ENCODE results near the gene ZNF627.

The ZNF627 gene

DNA sequence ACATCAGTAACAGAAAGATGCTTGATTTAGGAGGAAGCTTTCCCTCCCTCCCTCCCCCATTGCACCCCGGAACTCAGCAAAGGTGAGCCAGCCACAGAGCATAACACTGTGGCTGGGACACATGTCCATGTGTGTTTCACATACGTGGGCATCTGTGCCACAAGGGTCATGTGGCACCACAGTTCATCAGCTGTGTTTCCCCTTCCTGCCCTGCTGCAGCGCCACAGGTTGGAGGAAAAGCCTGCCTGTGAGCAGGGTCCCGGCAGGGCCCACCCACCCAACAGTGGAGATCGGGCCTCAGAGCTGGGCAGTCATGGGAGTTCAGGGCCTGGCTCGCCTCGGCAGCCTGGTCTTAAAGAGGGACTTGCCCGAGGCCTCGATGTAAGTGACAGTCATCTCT lies 22.6 kb upstream of the ZNF627 start:
- no peaks in the 10 kb centered on the region for H3K79me2 ChIP-seq (ENCODE audit: insufficient read depth, low read length)
- H3K4me3 ChIP-seq (ENCODE audit: low read depth in 1 of 2, low read length in 2 of 2), result no peak overlapping the region
- H3K9me3 ChIP-seq (ENCODE audit: insufficient read depth, low read length, severe bottlenecking), result no peaks in the 10 kb centered on the region
- ATAC-seq (ENCODE audit: insufficient read depth, low read depth) (no peak), DNase-seq (no peak)
- H3K4me2 ChIP-seq (ENCODE audit: insufficient read depth, low read length), result no peak overlapping the region
- H2AFZ ChIP-seq (ENCODE audit: low read depth, low read length), result no peak overlapping the region
- no peak overlapping the region for H3K27ac ChIP-seq (ENCODE audit: low read length)
- no peak overlapping the region for H3K9ac ChIP-seq (ENCODE audit: low read depth, low read length)
- H3K4me1 ChIP-seq (ENCODE audit: insufficient read depth, low read length), result no peaks in the 10 kb centered on the region
- H3K27me3 ChIP-seq (ENCODE audit: insufficient read depth, low read length, poor library complexity), result no peaks in the 10 kb centered on the region
- TF ChIP-seq EZH2 (IDR thresholded peaks at IDR 0.05; ENCODE audit: borderline replicate concordance, low read depth, low read length, severe bottlenecking), result no peak
- TF ChIP-seq, protein P1, sequence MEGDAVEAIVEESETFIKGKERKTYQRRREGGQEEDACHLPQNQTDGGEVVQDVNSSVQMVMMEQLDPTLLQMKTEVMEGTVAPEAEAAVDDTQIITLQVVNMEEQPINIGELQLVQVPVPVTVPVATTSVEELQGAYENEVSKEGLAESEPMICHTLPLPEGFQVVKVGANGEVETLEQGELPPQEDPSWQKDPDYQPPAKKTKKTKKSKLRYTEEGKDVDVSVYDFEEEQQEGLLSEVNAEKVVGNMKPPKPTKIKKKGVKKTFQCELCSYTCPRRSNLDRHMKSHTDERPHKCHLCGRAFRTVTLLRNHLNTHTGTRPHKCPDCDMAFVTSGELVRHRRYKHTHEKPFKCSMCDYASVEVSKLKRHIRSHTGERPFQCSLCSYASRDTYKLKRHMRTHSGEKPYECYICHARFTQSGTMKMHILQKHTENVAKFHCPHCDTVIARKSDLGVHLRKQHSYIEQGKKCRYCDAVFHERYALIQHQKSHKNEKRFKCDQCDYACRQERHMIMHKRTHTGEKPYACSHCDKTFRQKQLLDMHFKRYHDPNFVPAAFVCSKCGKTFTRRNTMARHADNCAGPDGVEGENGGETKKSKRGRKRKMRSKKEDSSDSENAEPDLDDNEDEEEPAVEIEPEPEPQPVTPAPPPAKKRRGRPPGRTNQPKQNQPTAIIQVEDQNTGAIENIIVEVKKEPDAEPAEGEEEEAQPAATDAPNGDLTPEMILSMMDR (IDR thresholded peaks at IDR 0.05; ENCODE audit: borderline replicate concordance, extremely low read depth, low read length, poor library complexity, severe bottlenecking), result no peak
- no peaks in the 10 kb centered on the region for H4K20me1 ChIP-seq (ENCODE audit: insufficient read depth, low read length)
- H3K36me3 ChIP-seq (ENCODE audit: insufficient read depth, low read length), result no peaks in the 10 kb centered on the region

DNA sequence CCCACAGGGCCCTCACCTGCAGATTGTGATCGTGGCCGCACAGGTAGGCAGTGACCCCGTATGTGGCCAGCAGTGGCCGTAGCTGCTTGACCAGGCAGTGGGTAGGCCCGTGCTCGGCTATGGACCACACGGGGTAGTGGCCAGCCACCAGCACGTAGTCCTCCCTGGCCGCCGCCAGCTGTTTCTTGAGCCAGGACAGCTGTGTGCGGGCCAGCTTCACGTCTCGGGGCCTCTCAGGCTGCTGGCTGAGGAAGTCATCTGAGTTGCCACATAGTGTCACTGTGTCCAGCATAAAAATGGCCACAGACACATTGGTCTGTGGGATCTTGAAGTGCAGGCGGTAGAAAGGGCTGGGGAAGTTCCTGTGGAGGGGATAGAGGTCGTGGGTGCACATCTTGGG lies 21.1 kb upstream of the ZNF627 start:
- ATAC-seq (ENCODE audit: insufficient read depth, low read depth), result no peak
- H3K27me3 ChIP-seq (ENCODE audit: insufficient read depth, low read length, poor library complexity), result no peaks in the 10 kb centered on the region
- no peak overlapping the region for H3K27ac ChIP-seq (ENCODE audit: low read length)
- TF ChIP-seq, protein P1 (IDR thresholded peaks at IDR 0.05; ENCODE audit: borderline replicate concordance, extremely low read depth, low read length, poor library complexity, severe bottlenecking), result no peak
- TF ChIP-seq EZH2 (IDR thresholded peaks at IDR 0.05; ENCODE audit: borderline replicate concordance, low read depth, low read length, severe bottlenecking), result no peak
- no peak overlapping the region for H2AFZ ChIP-seq (ENCODE audit: low read depth, low read length)
- no peaks in the 10 kb centered on the region for H3K9me3 ChIP-seq (ENCODE audit: insufficient read depth, low read length, severe bottlenecking)
- H3K4me3 ChIP-seq (ENCODE audit: low read depth in 1 of 2, low read length in 2 of 2), result no peak overlapping the region
- no peaks in the 10 kb centered on the region for H3K36me3 ChIP-seq (ENCODE audit: insufficient read depth, low read length)
- no peaks in the 10 kb centered on the region for H3K79me2 ChIP-seq (ENCODE audit: insufficient read depth, low read length)
- no peak for DNase-seq
- peaks cover 9% of the 10 kb centered on the region for H3K4me1 ChIP-seq (ENCODE audit: insufficient read depth, low read length)
- no peak overlapping the region for H3K4me2 ChIP-seq (ENCODE audit: insufficient read depth, low read length)
- H4K20me1 ChIP-seq (ENCODE audit: insufficient read depth, low read length), result no peaks in the 10 kb centered on the region
- H3K9ac ChIP-seq (ENCODE audit: low read depth, low read length), result no peak overlapping the region

DNA sequence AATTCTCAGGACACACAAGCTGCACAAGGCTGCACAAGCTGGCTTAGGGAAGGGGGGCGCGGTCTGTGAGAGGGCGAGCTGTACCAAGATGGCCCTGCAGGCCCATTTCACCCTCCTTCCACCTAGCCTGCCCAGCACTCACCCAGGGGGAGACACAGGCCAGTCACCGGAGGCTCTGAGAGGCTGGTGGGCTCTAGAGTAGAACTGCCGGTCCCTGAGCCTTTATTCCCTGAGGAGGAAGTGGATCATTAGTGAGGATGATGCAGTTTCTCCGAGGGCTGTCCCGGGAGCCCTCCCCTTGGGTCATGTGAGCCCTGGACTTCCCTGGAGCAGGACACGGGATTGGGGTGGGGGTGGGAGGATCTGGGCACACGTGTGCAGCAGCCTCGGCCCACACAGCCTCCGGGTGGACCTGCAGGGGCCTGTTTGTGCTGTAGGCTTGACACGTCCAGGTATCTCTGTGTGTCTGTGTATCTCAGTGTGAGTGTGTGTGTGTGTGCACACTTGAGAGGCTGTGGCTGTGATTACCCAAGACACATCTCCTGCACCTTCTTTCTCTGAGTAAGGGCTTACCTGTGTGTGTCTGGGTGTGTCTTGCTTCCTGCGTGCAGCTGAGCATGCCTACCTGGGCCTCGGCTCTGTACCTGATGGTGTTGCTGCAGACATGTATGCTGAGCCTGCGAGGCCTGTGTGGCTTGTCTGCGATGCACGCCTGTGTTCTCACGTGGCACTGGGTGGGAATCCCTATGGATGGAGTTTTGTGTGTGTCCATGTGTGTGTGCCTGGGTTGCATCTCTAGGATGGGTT lies 19.6 kb upstream of the ZNF627 start, which contains the start of gene ACP5:
ACP5 (minus strand) TSS at position 195 of the 807 bp plus-strand sequence. CDS start 328 bp downstream, outside the sequence.
- Histone ChIP-seq H4K20me1 (ENCODE audit: insufficient read depth, low read length) (no peaks in the 10 kb centered on the region), H2AFZ (ENCODE audit: low read depth, low read length) (no peak within 1 kb of the TSS)
- ATAC-seq (ENCODE audit: insufficient read depth, low read depth), result no peak

More for the DNA sequence above, 19.6 kb upstream of the ZNF627 start, which contains the start of gene ACP5:
- H3K9me3 ChIP-seq (ENCODE audit: insufficient read depth, low read length, severe bottlenecking), result no peaks in the 10 kb centered on the region
- H3K9ac ChIP-seq (ENCODE audit: low read depth, low read length), result no peak within 1 kb of the TSS
- peaks cover 20% of the 10 kb centered on the region for H3K4me1 ChIP-seq (ENCODE audit: insufficient read depth, low read length)
- H3K27me3 ChIP-seq (ENCODE audit: insufficient read depth, low read length, poor library complexity), result no peaks in the 10 kb centered on the region
- H3K36me3 ChIP-seq (ENCODE audit: insufficient read depth, low read length), result no peaks in the 10 kb centered on the region
- H3K4me3 ChIP-seq (ENCODE audit: low read depth in 1 of 2, low read length in 2 of 2), result no peak within 1 kb of the TSS
- DNase-seq, result no peak
- TF ChIP-seq, protein P1 (IDR thresholded peaks at IDR 0.05; ENCODE audit: borderline replicate concordance, extremely low read depth, low read length, poor library complexity, severe bottlenecking), result no peak
- no peak for TF ChIP-seq EZH2 (IDR thresholded peaks at IDR 0.05; ENCODE audit: borderline replicate concordance, low read depth, low read length, severe bottlenecking)
- no peak within 1 kb of the TSS for H3K27ac ChIP-seq (ENCODE audit: low read length)
- no peaks in the 10 kb centered on the region for H3K79me2 ChIP-seq (ENCODE audit: insufficient read depth, low read length)
- H3K4me2 ChIP-seq (ENCODE audit: insufficient read depth, low read length), result no peak within 1 kb of the TSS

All from DND-41 (cell line).